ENCODE measurements around the gene NACA2. TPM values are rescaled to one million over a fixed set of nuclear protein-coding genes. Genes with fewer than 3 reads are reported as not detected.
"Not testable (repeated sequence)": the region's sequence is repeated elsewhere in the genome, so short reads cannot be mapped to it uniquely, and the experiment has no call there.

The NACA2 gene
- total RNA-seq: not detected

DNA sequence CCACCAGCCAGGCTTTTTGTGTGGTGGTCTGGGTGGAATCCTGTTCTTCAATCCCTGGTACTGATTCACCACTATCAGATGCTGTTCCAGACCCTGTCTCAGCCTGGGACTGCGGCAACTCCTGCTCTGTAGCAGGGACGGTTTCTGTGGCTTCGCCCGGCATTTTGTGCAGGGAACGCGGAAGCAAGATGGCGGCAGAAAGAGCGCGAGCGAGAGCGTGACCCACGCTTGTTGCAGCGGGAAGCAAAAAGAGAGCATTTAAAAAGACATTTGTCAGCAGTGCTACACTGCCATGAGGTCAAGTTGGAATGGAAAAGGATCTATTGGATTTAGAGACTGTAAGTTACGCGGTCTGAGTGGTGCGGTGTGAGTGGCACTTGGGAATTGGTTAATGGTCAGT lies at the start of gene NACA2:
Gene NACA2, minus strand, starts transcription at position 202 of the 400 bp plus-strand sequence. Its CDS starts 39 bp downstream, at position 163.
- DNase-seq: no peak
- H3K4me3 Mint-ChIP-seq: no peak within 1 kb of the TSS
- POLR2A ChIA-PET: interaction anchor here (0.6 kb wide), 1 partner anchor 210 kb away, joined by 3 read pairs; no protein-coding TSS in a partner anchor
- CTCF ChIA-PET: no interaction called here
- no peaks in the 10 kb centered on the region for H3K36me3 Mint-ChIP-seq
- H3K9me3 Mint-ChIP-seq: no peaks in the 10 kb centered on the region
- intact Hi-C loops (cut with micrococcal nuclease): no loop called here
- no peaks in the 10 kb centered on the region for H3K4me1 Mint-ChIP-seq (ENCODE audit: low read depth)
- H3K27me3 Mint-ChIP-seq: peaks cover 7% of the 10 kb centered on the region
- H3K27ac Mint-ChIP-seq: no peak within 1 kb of the TSS

GRCh38 chr17:61639818-61640217 lies 48.8 kb upstream of the NACA2 start:
- POLR2A ChIA-PET: no interaction called here
- CTCF ChIA-PET: no interaction called here
- H3K36me3 Mint-ChIP-seq: no peaks in the 10 kb centered on the region
- peaks cover 25% of the 10 kb centered on the region for H3K27me3 Mint-ChIP-seq
- no peak for DNase-seq
- peaks cover 3% of the 10 kb centered on the region for H3K9me3 Mint-ChIP-seq
- no peak overlapping the region for H3K27ac Mint-ChIP-seq
- no peaks in the 10 kb centered on the region for H3K4me1 Mint-ChIP-seq (ENCODE audit: low read depth)
- intact Hi-C loops (cut with micrococcal nuclease): no loop called here
- H3K4me3 Mint-ChIP-seq: no peak overlapping the region

DNA sequence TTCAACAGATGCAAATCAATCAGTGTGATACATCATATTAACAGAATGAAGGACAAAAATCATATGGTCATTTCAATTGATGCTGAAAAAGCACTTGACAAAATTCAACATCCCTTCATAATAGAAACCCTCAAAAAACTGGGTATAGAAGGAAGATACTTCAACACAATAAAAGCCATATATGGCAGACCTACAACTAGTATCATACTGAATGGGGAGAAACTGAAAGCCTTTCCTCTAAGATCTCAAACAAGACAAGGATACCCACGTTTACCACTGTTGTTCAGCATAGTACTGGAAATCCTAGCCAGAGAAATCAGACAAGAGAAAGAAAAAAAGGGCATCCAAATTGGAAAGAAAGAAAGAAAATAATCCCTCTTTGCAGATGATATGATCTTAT lies 47.1 kb upstream of the NACA2 start:
- DNase-seq: no peak
- H3K4me1 Mint-ChIP-seq (ENCODE audit: low read depth): no peaks in the 10 kb centered on the region
- intact Hi-C loops (cut with micrococcal nuclease): no loop called here
- no peaks in the 10 kb centered on the region for H3K36me3 Mint-ChIP-seq
- POLR2A ChIA-PET: no interaction called here
- H3K27ac Mint-ChIP-seq: no peak overlapping the region
- no peak overlapping the region for H3K4me3 Mint-ChIP-seq
- H3K9me3 Mint-ChIP-seq: peaks cover 3% of the 10 kb centered on the region
- CTCF ChIA-PET: interaction anchor here (2.2 kb wide), 1 partner anchor 199 kb away, joined by 6 read pairs; no protein-coding TSS in a partner anchor
- peaks cover 30% of the 10 kb centered on the region for H3K27me3 Mint-ChIP-seq

- POLR2A ChIA-PET: no interaction called here
- DNase-seq: peak; percentile 65
- no peaks in the 10 kb centered on the region for H3K36me3 Mint-ChIP-seq
- H3K4me1 Mint-ChIP-seq (ENCODE audit: low read depth): no peaks in the 10 kb centered on the region
- peaks cover 34% of the 10 kb centered on the region for H3K27me3 Mint-ChIP-seq
- intact Hi-C loops (cut with micrococcal nuclease): loop anchor here (1.0 kb wide), 2 partner anchors 430 to 473 kb away; no protein-coding TSS in a partner anchor
- CTCF ChIA-PET: interaction anchor here (0.7 to 2.5 kb wide), 13 partner anchors 13 to 473 kb away, joined by 3 to 19 read pairs (median 4); no protein-coding TSS in a partner anchor
- peaks cover 3% of the 10 kb centered on the region for H3K9me3 Mint-ChIP-seq
- no peak overlapping the region for H3K4me3 Mint-ChIP-seq
- no peak overlapping the region for H3K27ac Mint-ChIP-seq
Observed at GRCh38 chr17:61635913-61636432, 45.0 kb upstream of the NACA2 start.

DNA sequence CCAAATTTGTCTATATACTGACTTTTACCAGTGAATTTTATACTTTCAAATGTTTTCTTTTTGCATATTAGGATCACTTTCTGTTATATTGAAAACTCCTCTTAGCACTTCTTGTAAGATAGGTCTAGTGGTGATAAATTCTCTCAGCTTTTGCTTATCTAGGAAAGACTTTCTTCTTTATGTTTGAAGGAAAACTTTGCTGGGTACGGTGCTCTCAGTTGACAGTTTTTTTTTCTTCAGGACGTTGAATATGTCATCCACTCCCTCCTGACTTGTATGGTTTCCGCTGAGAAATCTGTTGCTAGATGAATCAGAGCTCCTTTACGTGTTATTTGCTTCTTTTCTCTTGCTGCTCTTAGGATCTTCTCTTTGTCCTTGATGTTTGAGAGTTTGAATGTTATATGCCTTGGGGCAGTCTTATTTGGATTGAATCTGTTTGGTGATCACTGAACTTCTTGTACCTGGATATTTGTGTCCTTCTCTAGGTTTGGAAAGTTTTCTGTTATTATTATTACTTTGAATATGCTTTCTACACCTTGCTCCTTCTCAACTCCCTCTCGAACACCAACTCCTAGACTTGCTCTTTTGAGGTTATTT lies 44.0 kb upstream of the NACA2 start:
- Mint-ChIP-seq H3K27me3 (peaks cover 38% of the 10 kb centered on the region), H3K4me3 (no peak overlapping the region)

DNA sequence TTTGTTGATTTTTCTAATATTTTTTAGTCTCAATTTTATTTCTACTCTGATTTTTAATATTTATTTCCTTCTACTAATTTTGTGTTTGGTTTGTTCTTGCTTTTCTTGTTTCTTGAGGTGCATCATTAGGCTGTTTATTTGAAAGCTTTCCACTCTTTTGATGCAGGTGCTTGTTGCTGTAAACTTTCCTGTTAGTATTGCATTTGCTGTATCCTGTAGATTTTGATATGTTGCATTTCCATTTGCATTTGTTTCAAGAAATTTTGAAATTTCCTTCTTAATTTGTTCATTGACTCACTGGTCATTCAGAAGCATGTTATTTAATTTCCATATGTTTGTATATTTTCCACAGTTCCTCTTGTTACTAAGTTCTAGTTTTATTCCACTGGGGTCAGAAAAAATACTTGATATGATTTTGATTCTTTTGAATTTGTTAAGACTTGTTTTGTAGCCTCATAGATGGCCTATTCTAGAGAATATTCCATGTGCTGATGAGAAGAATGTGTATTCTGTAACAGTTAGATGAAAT lies 43.1 kb upstream of the NACA2 start:
- ChIA-PET POLR2A (interaction anchor here (0.6 kb wide), 1 partner anchor 134 kb away, joined by 3 read pairs; no protein-coding TSS in a partner anchor), CTCF (interaction anchor here (0.6 to 2.5 kb wide), 5 partner anchors 200 to 475 kb away, joined by 3 to 8 read pairs (median 3); no protein-coding TSS in a partner anchor)
- peaks cover 3% of the 10 kb centered on the region for H3K9me3 Mint-ChIP-seq
- no peak overlapping the region for H3K27ac Mint-ChIP-seq
- H3K36me3 Mint-ChIP-seq: no peaks in the 10 kb centered on the region
- intact Hi-C loops (cut with micrococcal nuclease): no loop called here
- H3K4me3 Mint-ChIP-seq: no peak overlapping the region
- peaks cover 38% of the 10 kb centered on the region for H3K27me3 Mint-ChIP-seq
- no peaks in the 10 kb centered on the region for H3K4me1 Mint-ChIP-seq (ENCODE audit: low read depth)
- DNase-seq: no peak

More for the DNA sequence above, 44.0 kb upstream of the NACA2 start:
- no peak for DNase-seq
- Mint-ChIP-seq H3K27ac (no peak overlapping the region), H3K9me3 (peaks cover 3% of the 10 kb centered on the region), H3K36me3 (no peaks in the 10 kb centered on the region), H3K4me1 (ENCODE audit: low read depth) (no peaks in the 10 kb centered on the region)
- POLR2A ChIA-PET: no interaction called here
- intact Hi-C loops (cut with micrococcal nuclease): no loop called here
- CTCF ChIA-PET: interaction anchor here (0.5 to 2.5 kb wide), 17 partner anchors 13 to 835 kb away, joined by 3 to 19 read pairs (median 4); no protein-coding TSS in a partner anchor

DNA sequence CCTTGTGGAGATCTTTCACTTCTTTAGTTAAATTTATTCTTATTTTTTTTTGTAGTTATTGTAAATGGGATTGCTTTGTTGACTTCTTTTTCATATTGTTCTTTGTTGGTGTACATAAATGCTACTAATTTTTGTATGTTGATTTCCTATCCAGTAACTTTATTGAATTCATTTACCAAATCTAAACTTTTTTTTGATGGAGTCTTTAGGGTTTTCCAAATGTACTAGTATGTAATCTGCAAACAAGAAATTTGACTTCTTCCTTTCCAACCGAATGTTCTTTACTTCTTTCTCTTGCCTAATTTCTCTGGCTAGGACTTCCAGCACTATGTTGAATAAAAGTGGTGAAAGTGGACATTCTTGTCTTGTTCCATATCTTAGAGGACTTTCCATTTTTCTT lies 41.8 kb upstream of the NACA2 start:
- no peaks in the 10 kb centered on the region for H3K36me3 Mint-ChIP-seq
- POLR2A ChIA-PET: no interaction called here
- H3K27ac Mint-ChIP-seq: no peak overlapping the region
- no peaks in the 10 kb centered on the region for H3K4me1 Mint-ChIP-seq (ENCODE audit: low read depth)
- DNase-seq: no peak
- H3K4me3 Mint-ChIP-seq: no peak overlapping the region
- peaks cover 37% of the 10 kb centered on the region for H3K27me3 Mint-ChIP-seq
- CTCF ChIA-PET: no interaction called here
- intact Hi-C loops (cut with micrococcal nuclease): no loop called here
- H3K9me3 Mint-ChIP-seq: peaks cover 3% of the 10 kb centered on the region

- H3K4me1 Mint-ChIP-seq (ENCODE audit: low read depth): no peaks in the 10 kb centered on the region
- H3K27ac Mint-ChIP-seq: no peak overlapping the region
- no peaks in the 10 kb centered on the region for H3K36me3 Mint-ChIP-seq
- intact Hi-C loops (cut with micrococcal nuclease): no loop called here
- DNase-seq: no peak
- peaks cover 3% of the 10 kb centered on the region for H3K9me3 Mint-ChIP-seq
- peaks cover 36% of the 10 kb centered on the region for H3K27me3 Mint-ChIP-seq
- ChIA-PET CTCF (no interaction called here), POLR2A (no interaction called here)
- H3K4me3 Mint-ChIP-seq: no peak overlapping the region
Observed at GRCh38 chr17:61631800-61632199, 40.8 kb upstream of the NACA2 start.

GRCh38 chr17:61628158-61628557 lies 37.1 kb upstream of the NACA2 start:
- H3K4me1 Mint-ChIP-seq (ENCODE audit: low read depth); intact Hi-C loops (cut with micrococcal nuclease); H3K27ac Mint-ChIP-seq; H3K4me3 Mint-ChIP-seq; POLR2A ChIA-PET; DNase-seq; H3K36me3 Mint-ChIP-seq; H3K9me3 Mint-ChIP-seq: not testable (repeated sequence)
- CTCF ChIA-PET: interaction anchor here (0.6 kb wide), 1 partner anchor 185 kb away, joined by 3 read pairs; no protein-coding TSS in a partner anchor
- H3K27me3 Mint-ChIP-seq: peaks cover 29% of the 10 kb centered on the region

DNA sequence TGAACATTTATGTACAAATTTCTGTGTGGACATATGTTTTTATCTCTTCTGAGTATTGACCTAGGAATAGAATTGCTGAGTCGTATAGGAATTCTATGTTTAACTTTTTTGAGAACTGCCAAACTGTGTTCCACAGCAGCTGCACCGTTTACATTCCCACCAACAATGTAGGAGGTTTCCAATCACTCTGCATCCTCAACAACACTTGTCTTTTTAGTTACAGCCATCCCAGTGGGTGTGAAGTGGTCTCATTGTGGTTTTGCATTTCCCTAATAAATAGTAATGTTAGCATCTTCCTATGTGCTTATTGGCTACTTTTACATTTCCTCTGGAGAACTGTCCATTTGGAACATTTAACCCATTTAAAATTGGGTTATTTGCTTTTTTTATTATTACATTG lies 36.6 kb upstream of the NACA2 start:
- no peak for DNase-seq
- CTCF ChIA-PET: no interaction called here
- H3K9me3 Mint-ChIP-seq: no peaks in the 10 kb centered on the region
- POLR2A ChIA-PET: no interaction called here
- H3K4me3 Mint-ChIP-seq: no peak overlapping the region
- H3K27me3 Mint-ChIP-seq: peaks cover 29% of the 10 kb centered on the region
- no peak overlapping the region for H3K27ac Mint-ChIP-seq
- no peaks in the 10 kb centered on the region for H3K4me1 Mint-ChIP-seq (ENCODE audit: low read depth)
- H3K36me3 Mint-ChIP-seq: no peaks in the 10 kb centered on the region
- intact Hi-C loops (cut with micrococcal nuclease): no loop called here

DNA sequence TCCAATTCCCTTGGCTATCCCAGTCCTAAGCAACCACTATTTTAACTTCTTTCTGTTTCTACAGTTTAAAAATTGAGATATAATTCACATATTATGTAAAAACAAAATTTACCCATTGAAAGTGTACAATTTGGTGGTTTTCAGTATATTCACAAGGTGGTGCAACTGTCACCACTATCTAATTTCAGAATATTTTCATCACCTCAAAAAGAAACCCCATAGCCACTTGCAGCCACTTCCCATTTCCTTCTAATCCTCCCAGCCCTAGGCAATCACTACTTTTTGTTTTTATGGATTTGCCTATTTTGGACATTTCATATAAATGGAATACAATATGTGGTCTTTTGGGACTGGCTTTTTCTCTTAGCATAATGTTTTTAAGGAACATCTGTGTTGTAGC lies 36.1 kb upstream of the NACA2 start:
- ChIA-PET CTCF (no interaction called here), POLR2A (no interaction called here)
- Mint-ChIP-seq H3K4me1 (ENCODE audit: low read depth) (no peaks in the 10 kb centered on the region), H3K9me3 (no peaks in the 10 kb centered on the region), H3K27me3 (peaks cover 26% of the 10 kb centered on the region), H3K4me3 (no peak overlapping the region), H3K27ac (no peak overlapping the region), H3K36me3 (no peaks in the 10 kb centered on the region)
- intact Hi-C loops (cut with micrococcal nuclease): no loop called here
- no peak for DNase-seq

GRCh38 chr17:61625564-61625963 lies 34.5 kb upstream of the NACA2 start:
- POLR2A ChIA-PET: no interaction called here
- H3K36me3 Mint-ChIP-seq: no peaks in the 10 kb centered on the region
- H3K27ac Mint-ChIP-seq: no peak overlapping the region
- H3K27me3 Mint-ChIP-seq: peaks cover 17% of the 10 kb centered on the region
- H3K4me3 Mint-ChIP-seq: no peak overlapping the region
- no peak for DNase-seq
- peaks cover 4% of the 10 kb centered on the region for H3K9me3 Mint-ChIP-seq
- intact Hi-C loops (cut with micrococcal nuclease): no loop called here
- H3K4me1 Mint-ChIP-seq (ENCODE audit: low read depth): no peaks in the 10 kb centered on the region
- CTCF ChIA-PET: no interaction called here

GRCh38 chr17:61624951-61625350 lies 33.9 kb upstream of the NACA2 start:
- no peak for DNase-seq
- ChIA-PET CTCF (no interaction called here), POLR2A (no interaction called here)
- H3K4me1 Mint-ChIP-seq (ENCODE audit: low read depth): no peaks in the 10 kb centered on the region
- H3K27ac Mint-ChIP-seq: no peak overlapping the region
- no peak overlapping the region for H3K4me3 Mint-ChIP-seq
- intact Hi-C loops (cut with micrococcal nuclease): no loop called here
- H3K9me3 Mint-ChIP-seq: peaks cover 6% of the 10 kb centered on the region
- no peaks in the 10 kb centered on the region for H3K36me3 Mint-ChIP-seq
- peaks cover 15% of the 10 kb centered on the region for H3K27me3 Mint-ChIP-seq
